ENCODE data around the gene C1orf122. TPM values are rescaled to one million over a fixed set of nuclear protein-coding genes. Genes with fewer than 3 reads are reported as not detected.

The C1orf122 gene
- total RNA-seq, 3 donors from 2014 or later, result 58.5 to 64.6 (median 58.9) TPM

GRCh38 chr1:37792943-37793686 is 14.5 kb upstream of the C1orf122 start:
- TF ChIP-seq POLR2A (IDR thresholded peaks at IDR 0.05) (no peak), CTCF (IDR thresholded peaks at IDR 0.05) (no peak), POLR2AphosphoS5 (IDR thresholded peaks at IDR 0.05) (no peak)
- peak overlapping the region; percentile 47 to 84 (median 61) for H3K4me3 ChIP-seq
- peak overlapping the region in 1 of 2 donors; percentile 48 for H3K27ac ChIP-seq
- no peaks in the 10 kb centered on the region for H3K36me3 ChIP-seq
- no peak for DNase-seq (ENCODE audit: low spot score in 2 of 2)
- peaks cover 6 to 7% of the 10 kb centered on the region in 2 donors for H3K4me1 ChIP-seq
- no peaks in the 10 kb centered on the region for H3K27me3 ChIP-seq
- intact Hi-C loops (cut with DNase I; ENCODE audit: low total_unique reads), result no loop called here
- H3K9me3 ChIP-seq, result no peaks in the 10 kb centered on the region

GRCh38 chr1:37793773-37794371 is 13.7 kb upstream of the C1orf122 start, which contains the start of gene MANEAL:
TSS of gene MANEAL (plus strand) at chr1:37793847. CDS start at chr1:37794183, 336 bp downstream.
- intact Hi-C loops (cut with DNase I; ENCODE audit: low total_unique reads), result no loop called here
- Histone ChIP-seq H3K9me3 (no peaks in the 10 kb centered on the region), H3K36me3 (no peaks in the 10 kb centered on the region), H3K27me3 (no peaks in the 10 kb centered on the region), H3K27ac (peak within 1 kb of the TSS in 1 of 2 donors; percentile 48), H3K4me3 (peak within 1 kb of the TSS; percentile 47 to 84 (median 61)), H3K4me1 (peaks cover 6 to 7% of the 10 kb centered on the region in 2 donors)
- TF ChIP-seq POLR2A (IDR thresholded peaks at IDR 0.05), result no peak
- no peak for TF ChIP-seq POLR2AphosphoS5 (IDR thresholded peaks at IDR 0.05)
- TF ChIP-seq CTCF (IDR thresholded peaks at IDR 0.05), result no peak
- no peak for DNase-seq (ENCODE audit: low spot score in 2 of 2)

- peak overlapping the region; percentile 47 to 84 (median 61) for H3K4me3 ChIP-seq
- no peaks in the 10 kb centered on the region for H3K36me3 ChIP-seq
- TF ChIP-seq POLR2AphosphoS5 (IDR thresholded peaks at IDR 0.05), result no peak
- no peak for TF ChIP-seq POLR2A (IDR thresholded peaks at IDR 0.05)
- no peak for TF ChIP-seq CTCF (IDR thresholded peaks at IDR 0.05)
- DNase-seq (ENCODE audit: low spot score in 2 of 2), result no peak
- H3K27me3 ChIP-seq, result no peaks in the 10 kb centered on the region
- H3K27ac ChIP-seq, result no peak overlapping the region
- H3K9me3 ChIP-seq, result no peaks in the 10 kb centered on the region
- intact Hi-C loops (cut with DNase I; ENCODE audit: low total_unique reads), result no loop called here
- H3K4me1 ChIP-seq, result peaks cover 6 to 7% of the 10 kb centered on the region in 2 donors
These were observed 12.9 kb upstream of the C1orf122 start for GRCh38 chr1:37794372-37795339.

GRCh38 chr1:37795340-37796125 is 12.1 kb upstream of the C1orf122 start:
- Histone ChIP-seq H3K4me1 (peaks cover 6 to 7% of the 10 kb centered on the region in 2 donors), H3K4me3 (peak overlapping the region in 1 of 3 donors; percentile 84), H3K9me3 (no peaks in the 10 kb centered on the region), H3K27me3 (no peaks in the 10 kb centered on the region), H3K36me3 (no peaks in the 10 kb centered on the region), H3K27ac (no peak overlapping the region)
- DNase-seq (ENCODE audit: low spot score in 2 of 2), result peak in 1 of 2 donors; percentile 63
- intact Hi-C loops (cut with DNase I; ENCODE audit: low total_unique reads), result no loop called here
- TF ChIP-seq CTCF (IDR thresholded peaks at IDR 0.05) (no peak), POLR2A (IDR thresholded peaks at IDR 0.05) (no peak), POLR2AphosphoS5 (IDR thresholded peaks at IDR 0.05) (no peak)

All from breast epithelium (tissue), 4 donors.